Measurements from ENCODE around the gene MCTP1. TPM values are rescaled to one million over a fixed set of nuclear protein-coding genes. Genes with fewer than 3 reads are reported as not detected.
A peak's percentile ranks its signal among the peaks of the same experiment; 100 is the strongest.
"Not testable (repeated sequence)": the region's sequence is repeated elsewhere in the genome, so short reads cannot be mapped to it uniquely, and the experiment has no call there.

The MCTP1 gene
- total RNA-seq, 1 donor: 5.8 TPM

DNA sequence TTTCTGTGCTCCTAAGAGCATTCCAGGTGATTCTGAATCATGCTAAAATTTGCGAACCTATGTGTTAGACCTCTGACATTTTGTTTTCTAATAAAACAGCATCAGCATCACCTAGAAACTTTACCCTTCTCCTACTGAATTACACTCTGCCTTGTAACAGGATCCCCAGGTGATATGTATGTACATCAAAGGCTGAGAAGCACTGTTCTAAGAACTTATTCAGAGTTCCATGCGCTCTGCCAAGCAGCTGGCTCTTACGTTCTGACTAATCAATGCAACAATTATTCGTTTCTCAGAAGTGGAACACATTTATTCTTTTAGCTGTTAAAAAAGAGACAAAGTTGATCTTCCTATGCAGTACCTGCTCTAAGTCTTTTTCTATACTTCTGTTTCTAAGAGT lies 437.9 kb downstream of the MCTP1 start:
- no peaks in the 10 kb centered on the region for H3K79me2 ChIP-seq (ENCODE audit: insufficient read depth, low read length)
- no peak for DNase-seq (ENCODE audit: insufficient read length, low spot score, missing footprints)
- H3K4me3 ChIP-seq (ENCODE audit: insufficient read depth, low read length): no peak overlapping the region
- peak overlapping the region; percentile 20 for H2AFZ ChIP-seq (ENCODE audit: low read length)
- no peaks in the 10 kb centered on the region for H4K20me1 ChIP-seq (ENCODE audit: insufficient read depth, low read length)
- no peaks in the 10 kb centered on the region for H3K36me3 ChIP-seq (ENCODE audit: insufficient read depth, low read length)
- H3K4me2 ChIP-seq (ENCODE audit: insufficient read depth, low read length): no peak overlapping the region
- no peaks in the 10 kb centered on the region for H3K9me3 ChIP-seq (ENCODE audit: low read depth, low read length)
- no peaks in the 10 kb centered on the region for H3K27me3 ChIP-seq (ENCODE audit: insufficient read depth, low read length)
- TF ChIP-seq, protein P1, sequence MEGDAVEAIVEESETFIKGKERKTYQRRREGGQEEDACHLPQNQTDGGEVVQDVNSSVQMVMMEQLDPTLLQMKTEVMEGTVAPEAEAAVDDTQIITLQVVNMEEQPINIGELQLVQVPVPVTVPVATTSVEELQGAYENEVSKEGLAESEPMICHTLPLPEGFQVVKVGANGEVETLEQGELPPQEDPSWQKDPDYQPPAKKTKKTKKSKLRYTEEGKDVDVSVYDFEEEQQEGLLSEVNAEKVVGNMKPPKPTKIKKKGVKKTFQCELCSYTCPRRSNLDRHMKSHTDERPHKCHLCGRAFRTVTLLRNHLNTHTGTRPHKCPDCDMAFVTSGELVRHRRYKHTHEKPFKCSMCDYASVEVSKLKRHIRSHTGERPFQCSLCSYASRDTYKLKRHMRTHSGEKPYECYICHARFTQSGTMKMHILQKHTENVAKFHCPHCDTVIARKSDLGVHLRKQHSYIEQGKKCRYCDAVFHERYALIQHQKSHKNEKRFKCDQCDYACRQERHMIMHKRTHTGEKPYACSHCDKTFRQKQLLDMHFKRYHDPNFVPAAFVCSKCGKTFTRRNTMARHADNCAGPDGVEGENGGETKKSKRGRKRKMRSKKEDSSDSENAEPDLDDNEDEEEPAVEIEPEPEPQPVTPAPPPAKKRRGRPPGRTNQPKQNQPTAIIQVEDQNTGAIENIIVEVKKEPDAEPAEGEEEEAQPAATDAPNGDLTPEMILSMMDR (IDR thresholded peaks at IDR 0.05; ENCODE audit: extremely low read depth, low read depth, low read length): no peak
- no peak overlapping the region for H3K27ac ChIP-seq (ENCODE audit: low read depth, low read length)
- H3K4me1 ChIP-seq (ENCODE audit: insufficient read depth, low read length): peaks cover 3% of the 10 kb centered on the region

DNA sequence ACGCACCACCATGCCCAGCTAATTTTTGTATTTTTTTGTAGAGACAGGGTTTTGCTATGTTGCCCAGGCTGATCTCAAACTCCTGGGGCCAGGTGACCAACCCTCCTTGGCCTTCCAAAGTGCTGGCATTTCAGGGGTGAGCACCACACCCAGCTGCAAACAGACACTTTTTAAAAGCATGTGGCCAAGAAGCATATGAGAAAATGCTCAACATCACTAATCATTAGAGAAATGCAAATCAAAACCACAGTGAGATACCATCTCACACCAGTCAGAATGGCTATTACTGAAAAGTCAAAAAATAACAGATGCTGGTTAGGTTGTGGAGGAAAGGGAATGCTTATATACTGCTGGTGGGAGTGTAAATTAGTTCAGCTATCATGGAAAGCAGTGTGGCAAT lies 439.2 kb downstream of the MCTP1 start:
- not testable (repeated sequence) for H3K4me2 ChIP-seq (ENCODE audit: insufficient read depth, low read length); DNase-seq (ENCODE audit: insufficient read length, low spot score, missing footprints); H3K27ac ChIP-seq (ENCODE audit: low read depth, low read length); H3K4me1 ChIP-seq (ENCODE audit: insufficient read depth, low read length); H3K79me2 ChIP-seq (ENCODE audit: insufficient read depth, low read length); H3K27me3 ChIP-seq (ENCODE audit: insufficient read depth, low read length); H3K4me3 ChIP-seq (ENCODE audit: insufficient read depth, low read length); H3K36me3 ChIP-seq (ENCODE audit: insufficient read depth, low read length); H3K9me3 ChIP-seq (ENCODE audit: low read depth, low read length); H4K20me1 ChIP-seq (ENCODE audit: insufficient read depth, low read length); H2AFZ ChIP-seq (ENCODE audit: low read length)

DNA sequence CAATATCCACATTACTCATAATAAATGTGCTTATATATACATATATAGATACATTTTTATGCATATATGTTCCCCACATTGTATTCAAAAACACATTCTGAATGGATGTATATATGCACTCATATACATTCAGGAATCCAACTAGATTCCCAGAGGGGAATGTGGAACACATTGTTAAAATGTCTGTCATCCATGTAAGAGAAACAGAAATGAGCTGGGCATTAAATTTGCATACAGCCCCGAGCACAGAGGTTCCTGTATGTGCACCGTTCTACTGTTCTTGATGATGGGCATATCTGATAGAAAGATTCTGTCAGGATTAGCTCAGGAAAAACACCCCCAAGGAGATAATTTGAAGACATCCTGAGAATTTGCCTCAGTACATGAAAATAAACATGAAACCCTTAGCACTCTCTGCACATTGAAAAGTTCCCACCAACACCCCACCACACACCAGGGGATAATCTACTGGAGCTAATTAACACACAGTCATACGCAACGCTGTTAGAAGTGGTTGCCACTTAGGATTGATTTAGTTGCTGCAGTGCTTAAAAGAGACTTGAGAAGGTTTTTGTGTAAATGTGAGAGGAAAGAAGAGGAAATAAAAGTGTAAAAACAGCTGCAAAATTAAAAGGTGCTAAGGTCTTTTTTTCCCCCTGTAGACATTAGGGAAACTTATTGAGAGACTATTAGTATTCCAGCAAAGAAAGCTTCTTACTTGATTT lies 443.1 kb downstream of the MCTP1 start:
- no peak overlapping the region for H3K27ac ChIP-seq (ENCODE audit: low read depth, low read length)
- no peaks in the 10 kb centered on the region for H4K20me1 ChIP-seq (ENCODE audit: insufficient read depth, low read length)
- no peaks in the 10 kb centered on the region for H3K36me3 ChIP-seq (ENCODE audit: insufficient read depth, low read length)
- TF ChIP-seq, protein P1 (IDR thresholded peaks at IDR 0.05; ENCODE audit: extremely low read depth, low read depth, low read length): no peak
- no peaks in the 10 kb centered on the region for H3K9me3 ChIP-seq (ENCODE audit: low read depth, low read length)
- H3K4me3 ChIP-seq (ENCODE audit: insufficient read depth, low read length): no peak overlapping the region
- H3K4me2 ChIP-seq (ENCODE audit: insufficient read depth, low read length): no peak overlapping the region
- H2AFZ ChIP-seq (ENCODE audit: low read length): no peak overlapping the region
- H3K27me3 ChIP-seq (ENCODE audit: insufficient read depth, low read length): no peaks in the 10 kb centered on the region
- H3K79me2 ChIP-seq (ENCODE audit: insufficient read depth, low read length): no peaks in the 10 kb centered on the region
- no peaks in the 10 kb centered on the region for H3K4me1 ChIP-seq (ENCODE audit: insufficient read depth, low read length)
- DNase-seq (ENCODE audit: insufficient read length, low spot score, missing footprints): no peak

DNA sequence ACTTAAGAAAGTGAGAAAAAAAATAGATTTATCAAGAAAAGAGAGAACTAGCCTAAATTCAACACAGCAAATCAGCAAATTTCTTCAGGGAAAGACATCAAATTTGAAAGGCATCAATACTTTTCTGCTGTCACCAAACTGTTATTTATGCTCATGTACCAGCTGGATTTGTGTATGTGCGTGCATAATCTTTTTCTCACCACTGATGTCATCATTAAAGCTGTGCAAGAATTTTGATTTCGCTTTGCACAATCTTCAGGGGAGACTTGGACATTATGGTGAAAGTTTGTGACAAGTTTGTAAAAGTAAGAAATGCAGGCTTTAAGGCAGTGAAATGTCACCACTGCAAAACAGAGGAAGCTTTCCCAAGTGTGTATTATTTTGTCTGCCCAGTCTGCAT lies 451.0 kb downstream of the MCTP1 start:
- TF ChIP-seq, protein P1 (IDR thresholded peaks at IDR 0.05; ENCODE audit: extremely low read depth, low read depth, low read length): no peak
- H3K4me2 ChIP-seq (ENCODE audit: insufficient read depth, low read length): no peak overlapping the region
- no peak overlapping the region for H3K4me3 ChIP-seq (ENCODE audit: insufficient read depth, low read length)
- no peaks in the 10 kb centered on the region for H4K20me1 ChIP-seq (ENCODE audit: insufficient read depth, low read length)
- H3K9me3 ChIP-seq (ENCODE audit: low read depth, low read length): no peaks in the 10 kb centered on the region
- no peaks in the 10 kb centered on the region for H3K36me3 ChIP-seq (ENCODE audit: insufficient read depth, low read length)
- no peaks in the 10 kb centered on the region for H3K27me3 ChIP-seq (ENCODE audit: insufficient read depth, low read length)
- no peaks in the 10 kb centered on the region for H3K4me1 ChIP-seq (ENCODE audit: insufficient read depth, low read length)
- DNase-seq (ENCODE audit: insufficient read length, low spot score, missing footprints): no peak
- no peaks in the 10 kb centered on the region for H3K79me2 ChIP-seq (ENCODE audit: insufficient read depth, low read length)
- H3K27ac ChIP-seq (ENCODE audit: low read depth, low read length): no peak overlapping the region
- no peak overlapping the region for H2AFZ ChIP-seq (ENCODE audit: low read length)

All from osteoblast (primary cell).